GM18870 (cell line): ENCODE results near the gene GATB.

Source experiments
- ATAC-seq: cut with Tn5 transposase; IDR thresholded peaks from one replicate; pipeline ENCODE4 v1.9.1; 2021; ENCODE audit warnings: moderate library complexity; ENCODE audit not compliant: unreplicated experiment

Gene GATB

GRCh38 chr4:151786158-151786495 lies 25.3 kb upstream of the GATB start:
- ATAC-seq: no peak

DNA sequence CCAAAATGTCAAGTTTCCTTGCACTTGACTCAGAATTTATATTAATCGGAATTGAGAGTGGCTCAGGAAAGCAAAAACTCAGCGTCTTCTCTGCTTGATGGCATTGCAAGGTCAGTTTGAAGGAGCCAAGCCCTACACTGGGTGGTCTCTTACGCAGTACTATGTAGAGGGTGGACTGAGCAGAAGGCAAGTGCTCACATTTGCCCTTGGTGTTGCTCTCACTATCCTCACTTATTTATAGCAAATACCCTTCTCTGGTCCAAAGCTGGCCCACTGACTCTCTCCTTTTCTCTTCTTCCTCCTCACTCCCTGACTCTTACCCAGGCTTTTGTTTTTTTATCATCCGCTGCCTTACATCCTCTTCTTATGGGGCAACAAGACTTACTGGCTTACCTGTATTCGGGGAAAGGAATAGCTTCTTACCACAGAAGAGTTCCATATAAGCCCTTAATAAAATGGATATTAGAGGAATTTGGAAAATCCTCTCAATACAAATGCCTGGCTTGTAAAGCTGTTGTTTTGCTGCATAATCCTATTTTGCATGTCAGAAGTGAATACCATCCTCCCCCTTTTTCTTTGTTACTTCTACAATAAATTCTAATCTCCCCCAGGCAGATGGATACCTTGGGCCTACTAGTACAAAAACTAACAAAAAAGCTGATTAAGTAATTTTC lies 24.8 kb upstream of the GATB start:
- ATAC-seq: no peak

- no peak for ATAC-seq
Observed at GRCh38 chr4:151784706-151785105, 23.9 kb upstream of the GATB start.

GRCh38 chr4:151783867-151784266 lies 23.1 kb upstream of the GATB start:
- ATAC-seq: no peak

- no peak for ATAC-seq
Observed at GRCh38 chr4:151782296-151782695, 21.5 kb upstream of the GATB start.

- no peak for ATAC-seq
Observed at GRCh38 chr4:151781026-151781425, 20.2 kb upstream of the GATB start.

- no peak for ATAC-seq
Observed at GRCh38 chr4:151777471-151777870, 16.7 kb upstream of the GATB start.

DNA sequence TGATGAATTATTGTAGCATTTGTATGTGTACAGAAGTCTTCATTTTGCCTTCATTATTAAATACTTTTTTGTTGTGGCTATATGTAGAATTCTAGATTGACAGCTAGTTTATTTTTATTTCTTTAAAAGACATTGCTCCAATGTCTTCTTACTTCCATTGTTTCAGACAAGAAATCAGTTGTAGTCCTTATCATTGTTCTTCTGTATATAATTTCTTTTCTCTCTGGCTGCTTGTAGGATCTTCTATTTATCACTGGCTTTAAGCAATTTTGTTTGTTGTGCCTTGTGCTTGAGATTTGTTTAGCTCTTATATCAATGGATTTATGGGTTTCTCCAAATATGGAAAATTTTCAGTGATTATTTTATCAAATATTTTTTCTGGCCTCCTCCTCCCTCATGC lies 13.5 kb upstream of the GATB start:
- no peak for ATAC-seq

DNA sequence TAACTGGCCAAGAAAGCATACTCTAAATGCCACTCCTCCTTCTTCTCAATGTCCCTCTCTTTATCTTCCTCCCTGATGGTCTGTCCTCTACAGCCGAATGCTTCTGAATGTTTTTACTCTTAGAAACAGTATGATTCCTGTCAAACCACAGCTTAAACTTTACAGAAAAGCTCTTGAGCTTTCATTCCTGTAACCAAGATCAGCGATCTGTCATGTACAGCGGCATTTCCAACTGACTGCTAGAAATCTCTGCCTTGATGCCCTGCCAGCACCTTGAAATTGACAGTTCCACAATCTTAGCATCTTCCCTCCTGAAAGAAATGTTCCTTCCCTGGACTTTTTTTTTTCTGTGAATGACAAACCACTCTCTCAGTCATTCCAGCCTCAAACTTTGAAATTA lies 11.5 kb upstream of the GATB start:
- ATAC-seq: no peak

DNA sequence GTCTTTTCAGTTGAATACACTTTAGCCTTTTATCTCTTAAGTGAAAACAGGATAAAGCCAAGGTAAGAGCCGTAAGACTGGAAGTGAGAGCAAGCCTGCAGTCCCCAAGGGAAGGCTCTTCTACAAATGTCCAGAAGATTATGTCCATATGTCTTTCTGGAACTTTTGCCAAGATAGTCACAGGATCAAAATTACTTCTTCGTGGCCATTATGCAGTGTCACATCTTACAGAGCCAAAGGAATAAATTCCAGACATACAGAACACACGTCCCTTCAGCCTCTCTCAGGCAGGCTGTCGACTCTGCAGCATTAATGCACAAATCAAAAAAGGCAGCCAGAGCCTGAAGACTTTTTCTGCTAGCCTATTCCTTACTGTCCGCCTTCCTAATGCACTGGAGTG lies 10.9 kb upstream of the GATB start:
- ATAC-seq: no peak

GRCh38 chr4:151770154-151770553 lies 9.3 kb upstream of the GATB start:
- ATAC-seq: no peak

DNA sequence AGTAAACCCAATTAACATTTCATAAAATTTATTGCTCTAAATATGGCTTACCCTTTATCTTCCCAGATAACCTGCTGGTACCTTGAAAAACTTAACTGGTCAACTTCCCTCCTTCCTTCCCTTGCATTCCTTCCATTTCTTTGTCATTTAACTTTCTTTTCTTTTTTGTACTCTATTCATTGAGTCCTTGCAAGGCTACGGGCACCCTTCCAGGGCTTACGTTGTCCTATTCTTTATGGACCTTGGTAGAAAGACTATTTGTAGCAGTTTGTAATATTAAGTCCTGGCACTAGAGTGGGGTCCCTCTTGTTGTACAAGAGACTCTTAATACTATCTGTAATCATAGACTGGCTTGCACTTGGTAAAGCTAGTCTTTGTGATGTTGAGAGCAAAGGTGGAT lies 8.0 kb upstream of the GATB start:
- no peak for ATAC-seq

DNA sequence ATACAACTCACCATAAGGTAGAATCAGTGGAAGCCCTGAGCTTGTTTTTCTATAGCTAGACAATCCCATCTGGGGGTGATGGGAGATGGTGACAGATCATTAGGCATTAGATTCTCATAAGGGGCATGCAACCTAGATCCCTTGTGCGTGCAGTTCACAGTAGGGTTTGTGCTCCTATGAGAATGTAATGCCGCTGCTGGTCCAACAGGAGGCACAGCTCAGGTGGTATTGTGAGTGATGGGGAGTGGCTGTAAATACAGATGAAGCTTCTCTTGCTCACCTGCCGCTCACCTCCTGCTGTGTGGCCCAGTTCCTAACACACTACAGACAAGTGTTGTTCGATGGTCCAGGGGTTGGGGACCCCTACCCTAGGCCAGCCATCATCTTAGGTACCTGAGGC lies 5.9 kb upstream of the GATB start:
- no peak for ATAC-seq

DNA sequence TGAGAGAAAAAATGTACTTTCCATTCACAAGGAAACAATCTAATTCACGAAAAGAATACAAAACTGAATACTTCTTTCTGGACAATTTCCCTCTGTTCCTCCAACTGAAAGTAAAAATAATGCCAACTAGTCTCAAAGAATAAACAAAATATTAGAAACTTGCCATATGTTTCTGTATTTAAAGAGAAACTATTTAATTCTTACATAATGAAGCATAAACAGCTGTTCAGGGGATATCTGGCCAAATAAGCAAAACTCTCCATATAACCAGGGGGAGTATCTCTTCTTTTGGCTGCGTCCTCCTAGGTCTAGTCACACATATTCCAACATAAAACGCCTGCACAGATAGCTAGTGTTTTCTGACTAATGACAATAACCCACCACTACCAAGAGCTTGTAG lies 805 bp downstream of the GATB start:
- ATAC-seq: no peak

DNA sequence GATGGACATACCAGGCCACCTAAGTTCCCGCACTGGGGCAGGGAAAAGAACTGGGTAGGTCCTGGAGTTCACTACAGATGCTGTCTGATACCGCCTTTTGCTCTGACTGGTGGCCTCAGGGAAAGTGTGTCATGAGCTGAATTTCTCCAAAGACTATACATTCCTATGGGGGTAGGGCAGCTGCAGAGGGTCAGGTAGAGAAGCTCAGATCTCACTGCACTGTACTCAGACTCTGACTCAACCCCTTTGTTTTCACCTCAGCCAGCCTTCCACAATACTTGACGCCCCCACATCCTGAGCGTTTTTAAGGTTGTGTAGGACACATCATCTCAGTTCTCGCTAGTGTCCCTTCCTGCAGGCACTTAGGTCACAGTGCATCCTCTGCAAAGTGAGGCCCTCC lies 7.8 kb downstream of the GATB start:
- no peak for ATAC-seq

DNA sequence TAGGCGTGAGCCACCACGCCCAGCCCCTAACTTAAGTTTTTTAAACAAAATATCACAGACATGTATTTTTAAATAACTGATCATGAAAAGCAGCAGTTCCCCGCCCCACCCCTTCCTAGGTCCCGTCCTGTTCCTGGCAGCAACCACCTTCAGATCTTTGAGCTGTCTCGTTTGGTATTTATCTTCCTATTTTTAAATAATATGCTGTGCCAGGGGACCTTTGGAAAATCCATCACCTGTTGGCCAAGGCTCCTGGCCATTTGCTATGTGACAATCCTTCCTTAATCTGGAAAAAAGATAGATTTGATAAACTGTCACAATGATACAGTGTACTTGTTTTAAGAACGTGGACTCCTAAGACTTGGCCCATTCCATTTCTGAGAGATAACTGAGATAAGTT lies 10.7 kb downstream of the GATB start:
- no peak for ATAC-seq

DNA sequence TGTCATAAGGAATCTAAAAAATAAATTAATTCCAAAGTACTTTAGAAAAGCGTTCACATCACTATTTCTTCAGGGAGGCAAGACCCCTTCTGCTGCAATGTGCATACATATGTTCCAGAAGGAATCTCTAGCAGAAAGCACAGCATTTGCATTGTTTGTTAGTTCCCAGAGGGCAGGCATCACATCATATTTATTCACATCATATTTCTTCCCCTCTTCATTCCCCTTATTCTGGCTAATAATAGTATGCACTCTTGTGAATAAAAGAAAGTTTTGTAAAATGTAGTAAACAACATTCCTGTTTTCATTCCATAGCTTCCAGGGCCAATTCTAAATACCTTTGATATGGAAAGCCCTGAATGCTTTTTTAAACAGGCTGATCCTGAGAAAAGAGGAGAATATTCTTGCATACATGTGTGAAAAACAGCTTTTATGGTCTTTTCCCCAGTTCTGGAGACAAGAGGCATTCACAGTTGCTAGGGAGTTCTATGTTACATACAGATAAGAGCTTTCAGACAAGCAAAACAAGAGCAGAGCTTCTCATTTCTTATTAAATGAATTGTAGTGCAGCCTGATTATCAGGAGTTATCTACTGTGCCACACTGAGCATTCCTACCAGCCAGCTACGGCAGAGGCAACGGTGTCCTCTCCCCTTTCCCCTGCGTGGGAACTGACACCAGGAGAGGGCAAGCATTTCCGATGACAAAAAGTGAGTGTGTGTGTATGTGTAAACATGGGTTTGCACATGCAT lies 15.2 kb downstream of the GATB start:
- ATAC-seq: no peak

- no peak for ATAC-seq
Observed at GRCh38 chr4:151744614-151745013, 16.2 kb downstream of the GATB start.

DNA sequence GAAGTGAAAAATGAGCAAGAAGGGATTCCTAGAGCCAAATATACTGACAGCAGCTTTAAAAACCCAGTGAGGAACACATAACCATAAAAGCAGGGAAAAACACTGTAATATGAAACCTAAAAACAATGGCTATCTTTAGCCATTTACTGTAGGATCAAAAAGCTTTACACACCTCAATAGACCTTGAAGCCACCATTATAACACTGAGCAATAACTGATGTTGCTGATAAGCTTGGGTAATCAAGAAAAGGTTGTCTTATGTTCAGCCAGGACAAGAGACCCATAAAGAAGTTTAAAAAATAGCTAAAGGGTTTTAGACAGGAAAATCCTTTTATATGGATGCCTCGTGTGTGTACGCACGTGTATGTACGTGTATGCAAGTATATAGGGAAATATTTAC lies 16.9 kb downstream of the GATB start:
- no peak for ATAC-seq

DNA sequence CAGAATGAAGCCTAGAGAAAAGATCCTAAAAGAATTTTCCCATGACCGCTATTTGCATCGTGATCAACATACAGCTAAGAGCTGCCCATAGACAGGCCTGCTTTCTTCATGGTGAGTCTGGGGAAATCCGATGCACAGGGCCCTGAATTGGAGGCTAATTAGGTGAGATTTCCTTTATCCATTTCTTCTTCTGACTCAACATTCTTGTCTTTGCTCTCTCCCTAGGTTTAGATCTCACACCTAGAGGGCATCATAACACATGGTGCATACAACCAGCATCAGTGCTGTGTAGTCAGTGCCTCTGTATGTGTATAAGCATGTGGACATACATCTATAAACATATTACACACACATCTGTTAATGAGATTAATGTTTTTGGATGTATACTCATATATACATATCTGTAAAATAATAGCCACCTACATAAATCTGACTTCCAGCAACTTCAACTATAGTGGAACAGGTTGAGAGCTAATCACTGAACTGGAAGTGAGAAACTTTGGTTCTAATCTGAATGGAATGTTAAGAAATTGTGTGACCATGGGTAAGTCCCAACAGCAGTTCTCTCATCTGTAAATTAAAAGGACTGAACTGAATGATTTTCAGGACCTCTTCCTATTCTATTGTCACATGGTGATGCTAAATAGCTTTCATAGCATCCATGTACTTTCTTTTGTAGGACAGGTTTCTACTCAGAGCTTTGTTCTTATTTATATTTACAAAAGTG lies 17.5 kb downstream of the GATB start:
- peak; percentile 51 for ATAC-seq

DNA sequence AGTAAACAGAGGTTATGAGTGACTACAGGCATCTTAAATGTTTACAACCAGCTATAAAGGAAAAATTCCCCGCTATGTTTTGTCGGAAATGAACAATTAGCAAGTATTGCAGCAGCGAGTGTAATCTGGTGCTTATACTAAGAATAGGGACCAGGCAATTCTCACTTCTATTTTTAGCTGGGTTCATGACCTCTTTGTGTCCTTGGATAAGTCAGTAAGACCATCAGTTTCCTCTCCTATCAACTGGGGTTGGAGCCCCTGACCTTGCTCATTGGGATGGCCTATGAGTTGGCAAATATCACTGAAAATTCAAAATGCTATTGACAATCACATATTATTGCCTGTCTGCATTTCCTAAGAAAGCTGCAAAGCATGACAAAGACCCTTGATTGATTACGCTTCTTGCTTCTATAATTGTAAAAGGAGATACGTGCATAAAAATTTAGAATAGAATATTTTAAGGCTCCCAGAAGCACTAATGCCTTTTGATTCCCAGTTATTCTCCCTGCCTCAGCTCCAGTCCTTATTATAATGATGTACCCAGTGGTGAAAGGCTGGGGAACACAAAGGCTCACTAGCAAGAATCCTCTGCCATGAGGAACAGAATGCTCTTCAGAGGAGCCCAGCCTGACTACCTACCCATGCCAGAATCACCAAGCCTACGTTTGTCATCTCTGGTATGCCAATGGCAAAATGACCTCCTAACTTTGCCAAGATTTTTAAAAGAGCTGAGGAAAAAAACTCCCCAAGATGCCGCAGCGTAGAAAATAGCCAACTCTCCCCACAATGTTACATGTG lies 21.9 kb downstream of the GATB start:
- ATAC-seq: no peak
